GM18498 (cell line): ENCODE measurements around the gene SAMD9L.
A peak's percentile ranks its signal among the peaks of the same experiment; 100 is the strongest.

Experiments used
- ATAC-seq: cut with Tn5 transposase; IDR thresholded peaks from one replicate; pipeline ENCODE4 v1.9.1; 2021; ENCODE audit warnings: mild to moderate bottlenecking, moderate library complexity; ENCODE audit not compliant: unreplicated experiment

Gene SAMD9L

DNA sequence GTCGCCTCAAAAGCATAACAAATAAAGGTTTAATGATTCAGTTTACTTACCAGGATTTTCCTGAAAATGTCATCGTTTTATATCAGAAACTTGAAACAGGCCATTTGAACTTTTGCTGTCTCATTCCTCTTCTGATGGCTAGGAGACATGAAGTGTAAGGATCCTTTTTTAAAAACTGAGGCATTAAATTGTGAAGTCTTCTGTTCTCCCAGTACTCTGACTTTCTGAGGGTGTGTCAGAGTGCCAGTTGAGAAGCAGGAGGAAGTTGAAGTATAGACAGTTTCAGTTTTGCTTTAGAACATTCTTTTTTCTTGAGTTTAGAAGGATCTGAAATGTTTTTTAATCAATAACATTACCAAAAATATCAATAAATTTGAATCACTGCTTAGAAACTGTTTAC lies at the start of gene SAMD9L:
TSS of gene SAMD9L (minus strand) at position 242 of the 400 bp plus-strand sequence. CDS start 12,414 bp downstream, outside the sequence.
- peak; percentile 62 for ATAC-seq

DNA sequence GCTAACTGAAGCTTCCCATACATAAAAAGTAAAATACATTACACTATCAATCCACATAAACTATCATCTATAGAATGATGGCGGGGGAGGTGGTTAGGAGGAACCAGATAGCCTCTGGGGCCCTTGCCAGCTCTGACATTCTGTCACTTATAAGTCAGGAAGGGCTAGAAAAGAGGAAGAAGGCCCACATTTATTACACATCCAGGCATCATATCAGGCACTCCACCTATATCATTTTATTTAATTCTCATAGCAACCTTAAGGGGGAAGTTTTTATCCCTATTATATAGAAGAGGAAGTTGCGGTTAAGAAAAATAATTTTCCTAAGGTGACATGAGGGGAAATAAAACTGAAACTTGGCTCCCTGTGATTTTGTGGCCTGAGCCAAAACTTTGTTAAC lies 48.2 kb upstream of the SAMD9L start:
- ATAC-seq = no peak

DNA sequence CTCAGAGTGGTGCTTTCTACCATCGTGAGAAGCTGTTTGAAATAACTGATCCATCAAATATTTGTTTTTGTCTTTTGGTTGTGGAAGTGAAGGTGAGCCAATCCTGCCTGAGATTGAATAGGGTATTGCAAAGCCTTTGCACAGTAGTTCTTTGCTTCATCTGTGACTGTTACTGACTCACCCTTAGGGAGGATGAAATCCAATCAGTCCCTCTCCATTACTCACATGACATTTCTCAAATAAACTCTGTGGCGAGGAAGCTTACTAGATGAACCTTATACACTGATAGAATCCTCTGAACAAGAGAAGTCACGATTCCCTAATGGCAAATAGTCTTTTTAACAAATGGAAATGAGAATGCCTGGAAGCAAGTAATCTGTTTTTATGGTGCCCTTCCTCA lies 46.2 kb upstream of the SAMD9L start:
- no peak for ATAC-seq

DNA sequence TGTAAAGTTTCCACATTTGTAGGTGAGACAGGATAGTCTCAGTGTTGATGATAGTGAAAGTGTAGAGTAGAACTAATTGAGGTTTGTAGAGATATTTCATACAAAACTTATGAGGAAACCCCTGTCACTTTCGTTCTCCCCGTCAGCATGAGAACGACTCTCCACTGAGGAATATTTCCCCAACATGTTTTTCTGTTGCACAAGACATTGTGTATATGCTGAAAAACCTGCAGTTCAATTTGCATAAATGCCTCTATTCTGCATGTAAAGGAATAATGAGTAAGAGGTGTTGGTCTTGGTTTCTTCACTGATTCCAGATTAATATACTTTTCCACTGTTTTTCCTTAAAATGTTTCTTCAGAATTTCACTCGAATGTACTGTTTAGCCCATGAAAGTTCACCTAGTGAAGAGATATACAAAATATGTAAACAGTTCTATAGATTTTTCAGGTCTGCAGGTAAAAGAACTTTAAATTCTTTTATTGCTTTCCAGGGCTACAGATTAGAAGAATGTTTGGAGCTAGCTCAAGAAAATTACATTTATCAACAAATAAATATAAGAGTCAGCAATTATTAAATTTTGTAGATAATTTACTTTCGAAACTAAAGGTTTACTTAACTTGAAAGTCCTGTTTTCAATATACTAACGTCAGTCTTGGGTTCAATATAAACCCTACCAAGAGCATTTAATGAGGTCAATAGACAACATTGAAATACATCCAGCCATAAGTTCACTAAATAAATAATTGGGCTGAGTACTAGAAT lies 40.9 kb upstream of the SAMD9L start:
- no peak for ATAC-seq

DNA sequence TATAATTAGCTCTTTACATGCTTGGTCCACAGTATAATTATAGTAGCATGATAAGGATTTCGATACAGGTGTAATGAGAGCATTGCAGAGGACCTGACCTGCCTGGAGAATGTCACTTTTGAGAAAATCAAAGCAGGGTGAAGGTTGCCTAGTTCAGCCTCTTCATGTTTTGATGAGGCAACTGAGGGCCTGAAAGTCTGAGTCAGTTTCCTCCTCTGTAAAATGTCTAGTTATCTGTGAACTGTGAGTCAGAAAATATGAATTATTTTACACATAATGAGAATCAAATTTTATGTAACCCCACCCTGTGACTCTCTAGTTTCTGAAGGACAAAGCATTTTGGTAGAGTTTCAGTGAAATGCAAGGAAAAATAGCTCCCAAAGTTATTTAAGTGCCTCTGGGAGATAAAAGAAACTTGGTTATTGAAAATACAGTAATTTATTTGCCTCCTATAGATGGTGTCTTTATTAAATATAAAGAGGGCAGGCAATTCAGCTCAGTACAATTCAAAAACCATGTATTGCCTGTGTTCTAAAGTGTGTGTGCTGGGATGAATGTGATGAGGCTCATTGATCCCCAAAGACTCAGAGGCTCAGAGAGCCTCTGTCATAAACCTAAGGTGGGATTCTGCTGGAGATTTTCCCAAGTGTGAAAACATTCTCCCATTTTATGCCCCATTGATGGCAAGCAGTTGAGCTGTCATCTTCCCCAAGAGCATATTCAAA lies 37.3 kb upstream of the SAMD9L start:
- ATAC-seq = no peak

DNA sequence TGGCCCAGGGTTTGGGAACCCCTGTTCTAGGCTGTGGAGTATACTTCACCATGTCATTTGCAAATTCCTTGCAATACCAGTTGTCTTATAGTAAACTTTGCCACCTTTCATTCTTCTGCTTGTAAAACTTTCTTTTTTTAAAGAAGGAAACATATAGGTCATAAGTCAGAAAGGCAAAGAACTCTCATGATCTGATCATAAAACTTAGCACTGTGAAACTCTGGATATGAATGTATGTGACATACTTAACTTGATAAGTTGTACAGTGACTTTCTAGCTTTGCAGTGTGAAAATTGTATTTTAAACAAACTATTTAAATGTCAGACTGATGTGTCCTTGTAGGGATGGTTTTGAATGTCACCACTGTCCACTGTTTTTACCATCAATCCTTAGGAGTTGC lies 31.0 kb upstream of the SAMD9L start:
- ATAC-seq = no peak

DNA sequence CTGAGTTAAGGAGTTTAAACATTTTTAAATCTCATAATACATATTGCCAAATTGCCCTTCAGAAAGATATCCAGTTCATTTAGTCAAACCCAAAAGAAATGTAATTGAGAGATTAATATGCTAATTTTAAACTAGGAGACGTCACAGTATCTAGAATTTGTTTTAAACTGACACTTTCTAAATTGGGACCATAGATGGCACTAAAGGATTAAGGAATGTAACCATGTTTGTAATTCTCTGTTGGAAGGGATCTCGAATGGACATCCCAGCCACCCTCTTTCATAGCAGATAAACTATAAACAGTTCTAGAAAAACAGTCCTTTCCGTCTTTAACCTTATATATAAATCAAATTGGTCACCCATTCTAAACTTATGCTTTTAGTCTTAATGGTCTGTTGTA lies 30.0 kb upstream of the SAMD9L start:
- no peak for ATAC-seq

DNA sequence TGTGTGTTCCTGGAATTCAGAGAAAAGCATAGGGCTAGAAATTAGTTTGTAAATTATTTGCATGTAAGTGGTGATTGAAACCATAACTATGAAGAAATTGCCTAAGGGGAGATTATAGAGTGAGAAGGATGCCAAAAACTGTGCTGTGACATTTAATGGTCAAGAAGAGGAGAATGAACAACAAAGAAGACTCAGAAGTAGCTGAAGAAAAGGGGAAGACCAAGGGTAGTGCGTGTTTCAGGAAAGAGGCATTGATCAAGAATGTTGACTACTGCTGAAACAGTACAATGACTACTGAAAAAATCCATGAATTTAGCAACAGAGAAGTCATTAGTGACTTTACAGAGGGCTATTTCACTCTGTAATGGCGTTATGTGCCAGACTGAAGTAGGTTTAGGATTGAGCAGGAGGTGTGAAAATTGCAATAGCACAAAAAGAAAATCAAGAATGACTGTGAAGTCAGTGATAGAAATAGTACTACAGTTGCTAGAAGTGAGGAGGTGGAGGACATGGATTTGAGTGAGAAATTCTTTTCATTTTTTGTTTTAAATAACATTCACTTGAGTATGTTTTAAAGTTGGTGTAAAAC lies 28.9 kb upstream of the SAMD9L start:
- no peak for ATAC-seq

DNA sequence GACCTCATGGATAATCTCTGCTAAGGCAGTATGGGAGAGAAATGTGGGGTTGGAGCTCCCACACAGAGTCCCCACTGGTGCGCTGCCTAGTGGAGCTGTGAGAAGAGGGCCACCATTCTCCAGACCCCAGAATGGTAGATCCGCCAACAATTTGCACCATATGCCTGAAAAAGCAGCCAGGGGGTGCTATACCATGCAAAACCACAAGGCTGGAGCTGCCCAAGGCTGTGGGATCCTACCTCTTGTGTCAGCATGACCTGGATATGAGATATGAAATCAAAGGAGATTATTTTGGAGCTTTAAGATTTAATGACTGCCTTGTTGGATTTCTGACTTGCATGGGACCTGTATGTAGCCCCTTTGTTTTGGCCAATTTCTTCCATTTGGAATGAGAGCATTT lies 27.0 kb upstream of the SAMD9L start:
- ATAC-seq = no peak

DNA sequence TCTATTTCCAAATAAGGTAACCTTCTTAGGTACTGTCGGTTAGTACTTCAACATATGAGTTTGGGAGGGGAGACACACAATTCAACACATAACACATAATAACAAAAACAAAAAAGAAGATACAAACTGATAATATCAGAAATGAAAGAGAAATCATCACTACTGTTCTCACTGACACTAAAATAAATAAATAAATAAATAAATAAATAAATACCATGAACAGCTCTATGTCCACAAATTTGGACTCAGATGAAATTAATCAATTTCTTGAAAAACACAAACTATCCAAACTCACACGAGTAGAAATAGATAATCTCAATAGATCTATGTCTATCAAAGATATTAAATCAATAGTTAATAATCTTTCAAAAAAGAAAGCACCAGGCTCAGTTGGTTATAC lies 24.5 kb upstream of the SAMD9L start:
- ATAC-seq = no peak

DNA sequence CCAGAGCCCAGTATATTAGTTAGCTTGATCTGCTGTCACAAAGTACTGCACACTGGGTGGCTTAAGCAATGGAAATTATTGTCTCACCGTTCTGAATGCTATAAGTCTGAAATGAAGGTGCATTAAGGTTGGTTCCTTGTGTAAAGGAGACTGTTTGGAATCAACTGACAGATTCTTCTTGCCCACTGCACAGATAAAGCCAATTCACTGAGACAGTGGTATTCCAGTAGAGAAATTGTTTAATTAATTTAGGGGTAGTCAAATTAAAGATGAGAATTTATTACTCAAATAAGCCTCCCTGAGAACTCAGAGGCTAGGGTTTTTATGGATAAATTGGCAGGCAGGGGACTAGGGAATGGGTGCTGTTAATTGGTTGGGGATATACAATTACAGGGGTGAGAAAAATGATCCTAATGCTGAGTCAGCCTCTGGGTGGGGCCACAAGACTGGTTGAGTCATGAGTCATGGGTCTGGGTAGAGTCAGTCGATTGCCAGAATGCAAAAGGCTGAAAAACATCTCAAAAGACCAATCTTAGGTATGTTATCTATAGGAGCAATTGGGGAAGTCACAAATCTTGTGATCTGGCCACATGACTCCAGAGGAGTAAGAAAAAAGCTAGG lies 23.5 kb upstream of the SAMD9L start:
- ATAC-seq = no peak

DNA sequence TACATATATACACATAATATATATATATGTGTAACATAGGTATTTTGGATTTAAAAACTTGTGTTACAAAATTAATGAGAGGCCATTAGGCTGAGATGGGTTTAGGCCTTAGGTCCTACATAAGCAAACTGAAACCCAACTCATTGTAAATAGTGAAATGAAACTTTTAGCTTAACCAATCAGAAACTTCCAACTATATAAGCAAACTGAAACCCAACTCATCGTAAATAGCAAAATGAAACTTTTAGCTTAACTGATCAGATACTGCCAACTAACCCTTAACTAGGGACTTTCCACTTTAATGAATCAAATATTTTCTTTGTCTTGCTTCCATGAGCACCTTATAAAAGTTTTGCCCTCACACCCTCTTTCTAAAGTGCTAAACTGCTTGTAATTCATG lies 17.3 kb upstream of the SAMD9L start:
- peak; percentile 98 for ATAC-seq

DNA sequence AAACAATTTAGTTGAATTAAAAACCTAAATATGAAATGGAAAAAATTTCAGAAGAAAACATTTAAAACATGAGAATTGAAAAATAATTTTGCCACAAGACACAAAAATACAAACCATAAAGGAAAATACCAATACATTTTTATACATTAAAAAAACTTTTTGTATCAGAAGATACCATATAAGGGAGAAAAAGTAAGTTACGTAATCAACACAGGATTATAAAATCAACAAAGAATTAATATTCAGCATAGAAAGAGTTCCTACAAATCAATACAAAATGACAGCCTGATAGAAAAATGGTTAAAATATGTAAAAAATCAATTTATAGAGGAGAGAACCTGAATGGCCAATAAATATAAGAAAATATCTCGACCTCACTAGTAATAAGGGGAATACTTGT lies 16.6 kb upstream of the SAMD9L start:
- no peak for ATAC-seq

DNA sequence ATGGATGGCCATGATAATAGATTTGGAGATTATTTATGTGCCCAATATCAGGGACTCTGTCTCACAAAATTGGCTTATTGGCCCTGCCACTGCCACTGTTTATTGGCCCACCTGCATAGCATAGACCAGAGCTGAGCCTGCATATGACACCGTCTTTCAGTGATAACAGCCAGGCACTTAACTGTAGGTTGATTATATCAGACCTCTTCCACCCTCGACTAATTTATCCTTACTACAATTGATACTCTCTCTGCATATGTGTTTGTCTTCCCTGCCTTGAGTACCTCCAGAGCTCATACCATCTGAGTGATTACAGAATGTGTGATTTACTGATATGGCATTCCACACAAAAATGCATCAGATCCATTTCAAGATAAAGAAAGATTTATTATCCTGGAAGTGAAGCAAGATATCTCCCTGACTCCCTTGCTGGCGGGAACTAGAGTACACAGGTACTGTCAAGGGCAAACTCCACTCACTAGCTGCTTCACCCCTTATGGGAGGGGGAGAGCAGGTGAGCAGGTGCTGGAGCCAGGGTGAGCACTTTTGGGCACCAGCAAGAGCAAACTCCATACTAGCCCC lies 13.1 kb upstream of the SAMD9L start:
- no peak for ATAC-seq

DNA sequence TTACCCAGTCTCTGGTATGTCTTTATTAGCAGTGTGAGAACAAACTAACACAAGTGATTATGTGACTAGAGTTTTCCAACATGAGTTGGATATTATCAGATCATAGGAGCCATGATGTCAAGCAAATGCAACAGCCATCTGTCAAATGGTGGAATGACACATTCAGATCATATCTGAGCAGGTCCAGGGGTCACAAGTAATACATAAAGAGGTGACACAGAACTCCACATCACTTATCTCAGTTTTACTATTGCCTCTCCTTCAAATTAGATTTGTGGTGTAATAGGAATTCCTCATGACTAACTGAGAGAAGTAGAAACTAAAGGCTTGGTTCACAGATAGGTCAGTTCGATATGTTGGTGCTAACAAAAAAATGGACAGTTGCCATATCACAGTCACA lies 12.2 kb upstream of the SAMD9L start:
- no peak for ATAC-seq

DNA sequence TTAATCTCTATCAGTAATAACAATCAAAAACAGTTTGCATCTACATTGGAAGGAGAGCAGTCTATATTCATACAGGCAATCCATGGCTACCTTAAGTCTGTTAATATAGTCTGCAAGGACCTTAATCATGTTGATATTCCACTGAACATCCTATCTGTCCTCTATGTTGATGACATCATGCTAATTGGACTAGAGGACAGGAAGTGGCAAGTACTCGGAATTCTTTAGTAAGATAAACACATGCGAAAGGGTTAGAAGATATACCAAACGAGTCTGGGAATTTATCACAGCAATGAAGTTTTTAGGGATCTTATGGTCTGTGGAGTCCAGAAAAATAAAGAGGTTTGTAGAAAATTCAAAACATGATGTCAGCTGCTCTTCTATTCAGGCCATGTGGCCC lies 11.3 kb upstream of the SAMD9L start:
- no peak for ATAC-seq

DNA sequence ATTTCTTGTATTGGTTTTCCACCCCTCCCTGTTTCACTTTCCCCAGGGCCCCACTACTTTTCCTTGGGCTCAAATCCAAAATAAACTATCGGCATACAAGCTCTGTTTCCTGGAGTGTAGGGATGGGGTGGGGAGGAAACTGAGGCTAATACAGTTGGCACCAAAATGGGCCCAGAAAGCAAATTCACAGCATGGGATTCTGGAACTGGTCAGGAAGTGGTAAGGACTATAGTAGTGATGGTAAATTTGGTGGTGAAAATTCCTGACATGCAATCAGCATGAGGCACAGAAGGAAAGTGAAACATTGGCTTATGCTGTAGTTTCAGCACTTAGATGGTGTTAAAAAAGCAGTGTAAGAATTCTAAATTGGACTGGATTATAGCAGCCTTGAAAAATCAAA lies 8.7 kb upstream of the SAMD9L start:
- no peak for ATAC-seq

DNA sequence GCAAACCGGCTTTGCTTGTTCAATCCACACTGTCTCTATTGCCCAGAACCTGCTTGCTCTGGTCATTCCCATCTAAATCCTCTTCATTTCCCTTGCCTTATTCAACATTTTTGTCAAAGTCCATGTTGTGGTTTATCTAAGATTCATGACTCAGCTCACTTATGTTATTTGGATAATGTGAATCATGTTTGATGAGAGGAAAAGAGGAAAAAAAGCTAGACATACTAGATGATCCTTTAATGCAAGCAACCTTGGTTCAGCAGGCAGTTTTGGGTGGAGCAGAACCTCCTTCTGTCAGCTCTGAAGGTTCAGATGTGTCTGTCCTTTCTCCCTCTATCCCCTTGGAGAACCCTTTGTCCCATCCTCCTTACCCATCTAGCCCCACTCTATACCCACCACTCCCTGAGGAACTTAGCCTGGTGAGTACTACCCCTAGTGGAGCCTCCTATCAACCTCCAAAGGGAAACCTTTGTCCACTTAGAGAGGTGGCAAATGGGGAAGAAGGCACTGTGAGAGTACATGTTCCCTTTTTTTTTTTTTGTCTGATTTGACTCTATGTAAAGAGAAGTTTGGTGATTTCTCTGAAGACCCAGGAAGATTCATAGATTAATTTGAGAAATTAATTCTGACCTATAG lies 2.1 kb upstream of the SAMD9L start:
- no peak for ATAC-seq

DNA sequence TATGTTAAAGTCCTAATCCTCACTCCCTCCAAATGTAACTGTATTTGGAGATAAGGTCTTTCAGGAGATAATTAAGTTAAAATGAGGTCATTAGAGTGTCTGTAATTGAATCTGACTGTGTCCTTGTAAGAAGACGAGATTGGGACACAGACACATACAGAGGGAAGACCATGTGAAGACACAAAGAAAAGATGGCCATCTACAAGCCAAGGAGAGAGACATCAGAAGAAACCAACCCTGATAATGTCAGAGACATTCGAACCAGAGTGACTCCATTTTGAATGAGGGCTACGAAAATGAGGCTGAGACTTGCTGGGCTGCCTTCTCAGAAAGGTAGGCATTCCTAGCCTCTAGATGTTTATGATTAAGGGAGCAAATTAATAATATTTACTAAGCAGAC lies 542 bp upstream of the SAMD9L start:
- no peak for ATAC-seq

DNA sequence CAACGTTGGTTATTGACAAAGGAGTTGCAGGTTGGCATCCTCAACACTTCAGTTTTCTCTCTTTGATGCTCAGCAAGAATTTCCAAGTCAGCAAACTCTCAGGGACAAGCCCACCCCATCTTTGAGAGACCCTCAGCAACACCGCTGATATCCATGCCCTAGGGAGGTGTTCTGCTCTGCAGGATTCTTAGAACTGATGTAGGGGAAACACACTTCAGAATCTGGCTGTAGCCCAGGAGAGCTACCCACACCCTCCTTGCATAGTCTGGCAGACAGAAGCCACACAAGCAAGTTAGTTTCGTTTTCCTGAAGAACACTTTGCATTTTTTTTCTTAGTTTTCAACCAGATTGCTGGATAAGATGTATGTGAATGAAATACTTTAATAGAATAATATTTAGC lies 822 bp downstream of the SAMD9L start:
- ATAC-seq = peak; percentile 88
